Left lung (tissue), 10 donors: ENCODE measurements around the gene TRIP6. TPM values are rescaled to one million over a fixed set of nuclear protein-coding genes. Genes with fewer than 3 reads are reported as not detected.

ENCODE experiments used
- ATAC-seq: fragments of 200-7000 bp; cut with Tn5 transposase; one replicate; pipeline ENCODE4 v1.9.1; 2020; ENCODE audit warnings: moderate library complexity
- DNase-seq, 4 donors: peaks; one replicate each; pipeline ENCODE4 v3.0.0-alpha.2; 2013 to 2020
- H3K27ac ChIP-seq, 2 donors: fragments of 200-600 bp; sonication (generic) in 1 of 2; one replicate each; pipeline versions ENCODE4 v1.5.0 to v1.8.0; 2020 to 2021
- H3K27me3 ChIP-seq, 2 donors: fragments of 200-600 bp; sonication (generic) in 1 of 2; one replicate each; pipeline versions ENCODE4 v1.5.0 to v1.8.0; 2020 to 2021
- H3K36me3 ChIP-seq, 2 donors: fragments of 200-600 bp; sonication (generic) in 1 of 2; one replicate each; pipeline versions ENCODE4 v1.5.0 to v1.8.0; 2020 to 2021
- H3K4me1 ChIP-seq, 2 donors: fragments of 200-600 bp; one replicate each; pipeline ENCODE4 v1.8.0; 2021
- H3K4me3 ChIP-seq, 2 donors: fragments of 200-600 bp; sonication (generic) in 1 of 2; one replicate each; pipeline versions ENCODE4 v1.5.0 to v1.8.0; 2020 to 2021; ENCODE audit warnings: mild to moderate bottlenecking in 1 of 2
- H3K9me3 ChIP-seq, 2 donors: fragments of 200-600 bp; sonication (generic) in 1 of 2; one replicate each; pipeline versions ENCODE4 v1.5.0 to v1.8.0; 2020 to 2021
- intact Hi-C, 2 donors: fragments of 100-400 bp; cut with DNase I; formaldehyde crosslinking; loops; one replicate each; pipeline versions ENCODE4 v1.11.2 to v1.14.2; 2022
- polyA plus RNA-seq, 6 donors: library from polyadenylated mRNA; unstranded; fragments of 120-200 nt; gene quantifications; one replicate each; pipeline ENCODE4 v1.2.1, GENCODE V29; 2013; ENCODE audit not compliant: insufficient read length in 6 of 6
- total RNA-seq, 2 donors: library from RNA; stranded (reverse); fragmentation: NEBNext Ultra II Directional; extraction: Animal tissue kit (Norgen Biotek cat#: 25700); gene quantifications; one replicate each; pipeline ENCODE4 v1.2.1, GENCODE V29; 2021
- TF ChIP-seq, protein P1 (sequence below), 2 donors: fragments of 200-600 bp; sonication (generic) in 1 of 2; IDR thresholded peaks; one replicate each; pipeline versions ENCODE4 v1.5.0 to v1.8.0; 2021; ENCODE audit warnings: antibody characterized with exemption in 2 of 2
- donor health status: DM: no; HTN: yes; CAD: no.
- donor health status: DM: no; HTN: no; CAD: no.

Gene TRIP6
- total and polyA plus RNA-seq, 8 donors, result 61.5 to 96.6 (median 76.2) TPM

DNA sequence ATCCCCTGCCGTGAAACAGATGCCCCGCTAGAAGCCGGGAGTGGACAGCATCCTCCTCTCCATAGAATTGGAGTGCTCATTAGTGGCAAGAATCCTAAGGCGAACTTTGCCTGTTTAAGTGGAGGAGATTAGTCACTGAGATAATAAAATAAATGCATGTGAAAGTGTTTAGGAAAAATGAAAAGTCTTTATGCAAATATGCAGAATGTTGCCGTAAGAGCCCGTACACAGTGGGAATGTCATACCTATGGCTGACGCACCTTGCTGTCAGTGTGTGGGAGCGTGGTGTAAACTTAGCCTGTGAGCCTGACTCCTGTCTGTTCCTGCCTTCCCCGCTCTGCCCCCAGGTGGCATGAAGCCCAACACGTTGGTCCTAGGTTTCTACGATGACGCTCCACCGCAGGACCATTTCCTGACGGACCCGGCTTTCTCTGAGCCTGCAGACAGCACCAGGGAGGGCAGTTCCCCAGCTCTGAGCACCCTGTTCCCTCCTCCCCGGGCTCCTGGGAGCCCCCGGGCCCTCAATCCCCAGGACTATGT lies 1.7 kb upstream of the TRIP6 start:
- Histone ChIP-seq H3K4me1 (peaks cover 7 to 50% of the 10 kb centered on the region in 2 donors), H3K27me3 (no peaks in the 10 kb centered on the region), H3K27ac (peak overlapping the region; percentile 83 to 88), H3K9me3 (no peaks in the 10 kb centered on the region), H3K36me3 (peaks cover 0 to 54% of the 10 kb centered on the region in 2 donors), H3K4me3 (peak overlapping the region in 1 of 2 donors; percentile 58)
- DNase-seq, result no peak
- ATAC-seq, result no peak
- intact Hi-C loops, result no loop called here
- TF ChIP-seq, protein P1, sequence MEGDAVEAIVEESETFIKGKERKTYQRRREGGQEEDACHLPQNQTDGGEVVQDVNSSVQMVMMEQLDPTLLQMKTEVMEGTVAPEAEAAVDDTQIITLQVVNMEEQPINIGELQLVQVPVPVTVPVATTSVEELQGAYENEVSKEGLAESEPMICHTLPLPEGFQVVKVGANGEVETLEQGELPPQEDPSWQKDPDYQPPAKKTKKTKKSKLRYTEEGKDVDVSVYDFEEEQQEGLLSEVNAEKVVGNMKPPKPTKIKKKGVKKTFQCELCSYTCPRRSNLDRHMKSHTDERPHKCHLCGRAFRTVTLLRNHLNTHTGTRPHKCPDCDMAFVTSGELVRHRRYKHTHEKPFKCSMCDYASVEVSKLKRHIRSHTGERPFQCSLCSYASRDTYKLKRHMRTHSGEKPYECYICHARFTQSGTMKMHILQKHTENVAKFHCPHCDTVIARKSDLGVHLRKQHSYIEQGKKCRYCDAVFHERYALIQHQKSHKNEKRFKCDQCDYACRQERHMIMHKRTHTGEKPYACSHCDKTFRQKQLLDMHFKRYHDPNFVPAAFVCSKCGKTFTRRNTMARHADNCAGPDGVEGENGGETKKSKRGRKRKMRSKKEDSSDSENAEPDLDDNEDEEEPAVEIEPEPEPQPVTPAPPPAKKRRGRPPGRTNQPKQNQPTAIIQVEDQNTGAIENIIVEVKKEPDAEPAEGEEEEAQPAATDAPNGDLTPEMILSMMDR (IDR thresholded peaks at IDR 0.05), result no peak

DNA sequence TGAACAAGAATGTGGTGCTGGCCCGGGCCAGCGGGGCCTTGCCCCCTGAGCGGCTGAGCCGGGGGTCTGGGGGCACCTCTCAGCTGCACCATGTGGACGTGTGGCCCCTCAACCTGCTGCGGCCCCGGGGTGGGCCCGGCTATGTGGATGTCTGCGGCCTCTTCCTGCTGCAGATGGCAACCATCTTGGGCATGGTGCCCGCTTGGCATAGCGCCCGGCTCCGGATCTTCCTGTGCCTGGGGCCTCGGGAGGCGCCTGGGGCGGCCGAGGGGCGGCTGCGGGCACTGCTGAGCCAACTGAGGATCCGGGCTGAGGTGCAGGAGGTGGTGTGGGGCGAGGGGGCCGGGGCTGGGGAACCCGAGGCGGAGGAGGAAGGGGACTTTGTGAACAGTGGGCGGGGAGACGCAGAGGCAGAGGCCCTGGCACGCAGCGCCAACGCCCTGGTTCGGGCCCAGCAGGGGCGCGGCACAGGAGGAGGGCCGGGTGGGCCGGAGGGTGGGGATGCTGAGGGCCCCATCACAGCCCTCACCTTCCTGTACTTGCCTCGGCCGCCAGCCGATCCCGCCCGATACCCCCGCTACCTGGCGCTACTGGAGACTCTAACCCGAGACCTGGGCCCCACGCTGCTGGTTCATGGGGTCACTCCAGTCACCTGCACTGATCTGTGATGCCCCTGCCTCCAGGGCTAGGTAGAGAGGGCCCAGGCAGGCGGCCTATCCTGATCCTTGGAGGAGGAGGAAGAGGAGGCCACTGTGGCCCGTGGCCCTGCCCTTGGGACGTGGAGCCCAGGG lies 1.1 kb upstream of the TRIP6 start:
- Histone ChIP-seq H3K36me3 (peaks cover 0 to 54% of the 10 kb centered on the region in 2 donors), H3K4me3 (peak overlapping the region; percentile 58 to 68), H3K4me1 (peaks cover 7 to 50% of the 10 kb centered on the region in 2 donors), H3K27me3 (no peaks in the 10 kb centered on the region), H3K27ac (peak overlapping the region; percentile 83 to 88), H3K9me3 (no peaks in the 10 kb centered on the region)
- intact Hi-C loops, result no loop called here
- peak; percentile 68 for ATAC-seq
- TF ChIP-seq, protein P1 (IDR thresholded peaks at IDR 0.05), result no peak
- peak in 2 of 4 donors; percentile 71 to 92 for DNase-seq

DNA sequence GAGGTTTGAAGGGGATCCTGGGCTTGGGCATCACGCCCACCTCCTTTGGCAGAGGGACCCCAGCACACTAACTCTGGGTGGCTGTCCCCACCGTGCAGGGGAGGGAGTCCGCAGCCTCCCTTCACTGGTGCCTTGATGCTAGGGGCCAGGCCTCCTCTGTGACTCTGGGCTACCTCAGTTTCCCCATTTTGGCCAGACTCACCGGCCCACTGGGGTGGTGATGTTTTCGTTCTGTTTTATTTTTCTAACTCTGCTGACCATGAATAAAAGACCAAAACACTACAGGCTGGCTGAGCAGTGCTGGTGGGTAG lies 503 bp upstream of the TRIP6 start:
- peaks cover 0 to 54% of the 10 kb centered on the region in 2 donors for H3K36me3 ChIP-seq
- TF ChIP-seq, protein P1 (IDR thresholded peaks at IDR 0.05), result no peak
- peak overlapping the region; percentile 83 to 88 for H3K27ac ChIP-seq
- H3K4me3 ChIP-seq, result peak overlapping the region; percentile 58 to 68
- H3K27me3 ChIP-seq, result no peaks in the 10 kb centered on the region
- no peaks in the 10 kb centered on the region for H3K9me3 ChIP-seq
- no peak for ATAC-seq
- peaks cover 7 to 50% of the 10 kb centered on the region in 2 donors for H3K4me1 ChIP-seq
- DNase-seq, result no peak
- intact Hi-C loops, result no loop called here

DNA sequence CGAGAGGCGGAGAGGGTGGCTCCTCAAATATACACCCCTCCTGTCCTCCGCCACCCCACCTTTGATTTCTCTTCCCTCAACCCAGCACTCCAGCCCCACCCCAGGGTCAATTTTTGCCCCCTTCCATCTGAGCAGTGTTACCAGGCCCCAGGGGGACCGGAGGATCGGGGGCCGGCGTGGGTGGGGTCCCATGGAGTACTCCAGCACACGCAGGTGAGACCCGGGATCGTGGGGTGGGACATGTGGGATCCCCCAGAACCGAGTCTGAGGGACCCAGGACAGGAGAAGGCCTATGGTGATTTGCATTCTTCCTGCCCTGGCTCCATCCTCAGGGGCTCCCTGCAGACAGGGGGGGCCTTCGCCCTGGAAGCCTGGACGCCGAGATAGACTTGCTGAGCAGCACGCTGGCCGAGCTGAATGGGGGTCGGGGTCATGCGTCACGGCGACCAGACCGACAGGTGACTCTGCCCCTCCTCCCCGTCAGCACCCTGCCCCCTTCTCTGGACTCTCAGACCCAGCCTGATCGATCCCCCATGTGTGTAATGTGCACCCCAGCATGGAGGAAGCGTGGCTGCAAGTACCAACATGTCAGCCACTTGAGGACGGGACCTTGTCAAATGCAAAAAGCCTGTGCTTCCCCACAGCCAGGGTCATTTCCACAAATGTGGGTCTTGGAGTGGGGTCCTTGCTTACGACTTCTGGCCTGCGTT lies 744 bp downstream of the TRIP6 start:
- Histone ChIP-seq H3K27ac (peak overlapping the region; percentile 83 to 88), H3K9me3 (no peaks in the 10 kb centered on the region), H3K36me3 (peaks cover 0 to 54% of the 10 kb centered on the region in 2 donors), H3K4me1 (peaks cover 7 to 50% of the 10 kb centered on the region in 2 donors), H3K27me3 (no peaks in the 10 kb centered on the region), H3K4me3 (peak overlapping the region; percentile 58 to 68)
- DNase-seq (peak in 1 of 4 donors; percentile 74), ATAC-seq (peak; percentile 1)
- intact Hi-C loops, result no loop called here
- TF ChIP-seq, protein P1 (IDR thresholded peaks at IDR 0.05), result no peak
